K562 (cell line): Measurements from ENCODE around the gene FAM25A. TPM values are rescaled to one million over a fixed set of nuclear protein-coding genes. Genes with fewer than 3 reads are reported as not detected.

ENCODE experiments used
- ATAC-seq: fragments of 200-7000 bp; cut with Tn5 transposase; 3 replicates; pipeline ENCODE4 v1.9.1; 2020; ENCODE audit warnings: moderate library complexity
- BruUV-seq: library from RNA; stranded (reverse); fragments of 400-500 nt; replicated peaks from 2 replicates; lab custom pipeline; 2021; lab: Mats Ljungman, UMichigan
- CTCF ChIA-PET: fragments of 300-600 bp; formaldehyde crosslinking; extraction: SDS; loops from one replicate; lab custom pipeline; 2021; ENCODE audit warnings: low intra/inter-chr PET ratio; lab: Yijun Ruan, JAX
- POLR2A ChIA-PET: fragments of 300-600, 350-650 bp; sonication (Branson Sonifier 250); formaldehyde crosslinking; extraction: SDS; loops from one replicate; lab custom pipeline; 2021; ENCODE audit warnings: antibody characterized with exemption, inconsistent platforms; lab: Yijun Ruan, JAX
- DNase-seq, 4 experiments: peaks; one replicate each; pipeline versions ENCODE4 v3.0.0 to v3.0.0-alpha.2; 2011 to 2018; ENCODE audit warnings: low spot score in 3 of 4, mixed read lengths in 3 of 4; ENCODE audit errors: extremely low read depth in 1 of 4
- FAIRE-seq: peaks from 2 replicates; lab custom pipeline; 2011; peaks lifted over from hg19 to GRCh38; lab: Jason Lieb, UNC
- H2AFZ ChIP-seq: 2 replicates; pipeline ENCODE4 v1.6.0; 2011; ENCODE audit warnings: low read depth, low read length, control low read depth, inconsistent platforms
- H3K27ac ChIP-seq: fragments of 200-600 bp; 3 replicates; pipeline ENCODE4 v1.8.0; 2011; ENCODE audit warnings: low read depth, mild to moderate bottlenecking, control low read depth, inconsistent platforms, low read length, moderate library complexity, mixed read lengths; ENCODE audit errors: extremely low read depth
- H3K27me3 ChIP-seq, 2 experiments: fragments of 300-600 bp in 1 of 2; 2 replicates in 1 of 2; 3 replicates in 1 of 2; pipeline versions ENCODE4 v1.6.0 to v1.8.0; 2011; ENCODE audit warnings: inconsistent platforms in 2 of 2, low read length in 2 of 2, mild to moderate bottlenecking in 1 of 2, mixed read lengths in 1 of 2, moderate library complexity in 1 of 2; ENCODE audit not compliant: control insufficient read depth in 2 of 2, insufficient read depth in 2 of 2
- H3K36me3 ChIP-seq: fragments of 300-600 bp; 3 replicates; pipeline ENCODE4 v1.8.0; 2011; ENCODE audit warnings: mild to moderate bottlenecking, low read length, inconsistent platforms; ENCODE audit not compliant: control insufficient read depth, insufficient read depth
- H3K4me1 ChIP-seq, 2 experiments: fragments of 200-600 bp in 1 of 2; replicated peaks in 1 of 2; 2 replicates in 1 of 2; 3 replicates in 1 of 2; pipeline versions ENCODE4 v1.5.1 to v1.8.0; 2011; ENCODE audit warnings: inconsistent platforms in 2 of 2, low read length in 2 of 2, mild to moderate bottlenecking in 1 of 2, mixed read lengths in 1 of 2, moderate library complexity in 1 of 2; ENCODE audit not compliant: control insufficient read depth in 2 of 2, insufficient read depth in 2 of 2
- H3K4me2 ChIP-seq: 2 replicates; pipeline ENCODE4 v1.6.1; 2011; ENCODE audit warnings: low read length, control low read depth, inconsistent platforms, mixed read lengths; ENCODE audit not compliant: insufficient read depth
- H3K4me3 ChIP-seq: fragments of 200-600 bp; sonication (generic), shearing (Covaris generic); 2 replicates; pipeline ENCODE4 v1.5.1; 2016; ENCODE audit warnings: control low read depth, inconsistent platforms
- H3K79me2 ChIP-seq: fragments of 200-600 bp; 3 replicates; pipeline ENCODE4 v1.8.0; 2011; ENCODE audit warnings: low read length, inconsistent platforms; ENCODE audit not compliant: control insufficient read depth, insufficient read depth
- H3K9ac ChIP-seq, 2 experiments: 2 replicates each; pipeline versions ENCODE4 v1.6.0 to v1.6.1; 2011; ENCODE audit warnings: low read depth in 2 of 2, low read length in 2 of 2, control low read depth in 1 of 2, inconsistent platforms in 1 of 2, mild to moderate bottlenecking in 1 of 2, mixed read lengths in 1 of 2; ENCODE audit not compliant: insufficient read depth in 1 of 2
- H3K9me1 ChIP-seq: one replicate; pipeline ENCODE4 v1.6.0; 2011; ENCODE audit warnings: inconsistent platforms, mild to moderate bottlenecking, low read length, moderate library complexity; ENCODE audit not compliant: control insufficient read depth, insufficient read depth
- H3K9me3 ChIP-seq: replicated peaks from 2 replicates; pipeline ENCODE4 v1.5.1; 2011; ENCODE audit warnings: low read depth, low read length, inconsistent platforms; ENCODE audit not compliant: control insufficient read depth, insufficient read depth
- H4K20me1 ChIP-seq: replicated peaks from 2 replicates; pipeline ENCODE4 v1.6.1; 2011; ENCODE audit warnings: low read length, inconsistent platforms, mixed read lengths; ENCODE audit not compliant: control insufficient read depth, insufficient read depth
- ARID3A ChIP-seq: IDR thresholded peaks from 2 replicates; pipeline ENCODE4 v1.6.1; 2012; ENCODE audit warnings: low read depth, low read length, improper control_type of control experiment, borderline replicate concordance
- CUX1 ChIP-seq: fragments of 200-800 bp; sonication (Bioruptor generic); IDR thresholded peaks from 2 replicates; pipeline ENCODE4 v1.6.1; 2016; ENCODE audit warnings: missing genetic modification characterization, missing compliant biosample characterization
- MAX ChIP-seq: sonication (generic); formaldehyde crosslinking; IDR thresholded peaks from 2 replicates; pipeline ENCODE4 v1.9.0; 2022; ENCODE audit warnings: mild to moderate bottlenecking, missing genetic modification reagents
- NBN ChIP-seq: fragments of 450-650 bp; IDR thresholded peaks from 2 replicates; pipeline ENCODE4 v1.6.1; 2016; ENCODE audit warnings: low read depth, mild to moderate bottlenecking
- SMAD1 ChIP-seq: fragments of 150-350 bp; IDR thresholded peaks from 2 replicates; pipeline ENCODE4 v1.6.1; 2014; ENCODE audit warnings: low read length, low read depth; ENCODE audit not compliant: partially characterized antibody
- SMAD2 ChIP-seq: fragments of 150-350 bp; IDR thresholded peaks from 2 replicates; pipeline ENCODE4 v1.6.1; 2014; ENCODE audit warnings: low read depth, mild to moderate bottlenecking, low read length
- ZBTB43 ChIP-seq: sonication (generic); formaldehyde crosslinking; IDR thresholded peaks from 2 replicates; pipeline ENCODE4 v1.8.0; 2023; ENCODE audit warnings: mild to moderate bottlenecking, missing genetic modification reagents
- WGBS: fragments of 100-300 bp; shearing (Covaris generic); methylation state at CpG from one replicate; pipeline ENCODE4 v1.1.6; 2016; ENCODE audit warnings: low coverage, mixed read lengths; ENCODE audit not compliant: insufficient coverage; ENCODE audit errors: missing lambda C conversion rate; 5-methylcytosine and 5-hydroxymethylcytosine counted together
- in situ Hi-C: fragments of 300-500 bp; cut with MboI; formaldehyde crosslinking; loops from 4 replicates; pipeline ENCODE4 v1.15.0; 2018; ENCODE audit warnings: inconsistent platforms, mixed read lengths
- intact Hi-C: fragments of 100-400 bp; cut with micrococcal nuclease; formaldehyde crosslinking; loops from 2 replicates; pipeline ENCODE4 v1.14.2; 2022
- polyA plus RNA-seq, 8 experiments: library from polyadenylated mRNA; depleted of rRNA in 4 of 8; stranded (reverse) in 5 of 8; unstranded in 3 of 8; fragments of >200 nt; fragmentation: Nextera tagmentation in 2 of 8; fragmentation: Illumina TruSeq in 1 of 8; extraction: Ambion mirVana in 2 of 8; extraction: Trizol in 1 of 8; gene quantifications; 2 replicates each; pipeline versions ENCODE4 v1.2.1 to v1.2.3, GENCODE V29; 2011 to 2014; ENCODE audit warnings: inconsistent platforms in 1 of 8, missing spikeins in 1 of 8
- total RNA-seq, 7 experiments: library from RNA; depleted of rRNA in 6 of 7; stranded (reverse); fragments of >200 nt in 6 of 7; fragmentation: Illumina TruSeq in 2 of 7; extraction: Trizol in 2 of 7; gene quantifications; 2 replicates each; pipeline versions ENCODE4 v1.2.1 to v1.2.3, GENCODE V29; 2011 to 2021; ENCODE audit warnings: low replicate concordance in 1 of 7
- TF ChIP-seq, protein P1 (sequence below): sonication (generic); formaldehyde crosslinking; IDR thresholded peaks from 2 replicates; pipeline ENCODE4 v1.8.1; 2023; ENCODE audit warnings: mild to moderate bottlenecking, missing genetic modification reagents
- TF ChIP-seq, protein P2 (sequence below): fragments of 450-650 bp; formaldehyde crosslinking; IDR thresholded peaks from 2 replicates; pipeline ENCODE4 v1.4.0; 2022; ENCODE audit warnings: mild to moderate bottlenecking, moderate library complexity

FAM25A gene
- total and polyA plus RNA-seq, 9 of the 15 experiments (the other 6 are each of a cell fraction or from before 2014, with no cell fraction given): not detected

DNA sequence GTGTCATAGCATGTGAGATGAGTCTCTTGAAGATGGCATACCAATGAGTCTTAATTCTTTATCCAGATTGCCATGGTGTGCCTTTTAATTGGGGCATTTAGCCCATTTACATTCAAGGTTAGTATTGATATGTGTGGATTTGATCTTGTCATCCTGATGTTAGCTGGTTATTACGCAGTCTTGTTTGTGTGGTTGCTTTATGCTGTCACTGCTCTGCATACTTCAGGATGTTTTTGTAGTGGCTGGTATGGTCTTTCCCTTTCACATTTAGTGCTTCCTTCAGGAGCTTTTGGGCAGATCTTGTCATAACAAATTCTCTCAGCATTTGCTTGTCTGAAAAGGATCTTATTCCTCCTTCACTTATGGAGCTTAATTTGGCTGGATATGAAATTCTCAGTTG lies 16.5 kb downstream of the FAM25A start (continued):
- TF ChIP-seq ARID3A (no peak), SMAD2 (no peak), NBN (no peak), ZBTB43 (CRISPR knock-in tag) (no peak)
- TF ChIP-seq, protein P1, sequence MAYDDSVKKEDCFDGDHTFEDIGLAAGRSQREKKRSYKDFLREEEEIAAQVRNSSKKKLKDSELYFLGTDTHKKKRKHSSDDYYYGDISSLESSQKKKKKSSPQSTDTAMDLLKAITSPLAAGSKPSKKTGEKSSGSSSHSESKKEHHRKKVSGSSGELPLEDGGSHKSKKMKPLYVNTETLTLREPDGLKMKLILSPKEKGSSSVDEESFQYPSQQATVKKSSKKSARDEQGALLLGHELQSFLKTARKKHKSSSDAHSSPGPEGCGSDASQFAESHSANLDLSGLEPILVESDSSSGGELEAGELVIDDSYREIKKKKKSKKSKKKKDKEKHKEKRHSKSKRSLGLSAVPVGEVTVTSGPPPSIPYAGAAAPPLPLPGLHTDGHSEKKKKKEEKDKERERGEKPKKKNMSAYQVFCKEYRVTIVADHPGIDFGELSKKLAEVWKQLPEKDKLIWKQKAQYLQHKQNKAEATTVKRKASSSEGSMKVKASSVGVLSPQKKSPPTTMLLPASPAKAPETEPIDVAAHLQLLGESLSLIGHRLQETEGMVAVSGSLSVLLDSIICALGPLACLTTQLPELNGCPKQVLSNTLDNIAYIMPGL (CRISPR knock-in tag): no peak
- TF ChIP-seq, all 486 proteins: peak for 0

GRCh38 chr10:87038286-87038717 lies 18.2 kb downstream of the FAM25A start:
- FAIRE-seq: no peak
- no peaks in the 10 kb centered on the region for H3K79me2 ChIP-seq
- CTCF ChIA-PET: no interaction called here
- intact Hi-C loops (no loop called here), in situ Hi-C loops (no loop called here)
- no peaks in the 10 kb centered on the region for H3K9me1 ChIP-seq
- H3K4me1 ChIP-seq: no peaks in the 10 kb centered on the region; a peak in 1 of 5 replicates
- no peak overlapping the region for H3K27ac ChIP-seq
- BruUV-seq: no TSS peak
- no peak overlapping the region for H2AFZ ChIP-seq
- ATAC-seq: no peak
- H3K9ac ChIP-seq: no peak overlapping the region
- 0 out of 5 replicates have a peak, but pooled peaks cover 0 to 4% of the 10 kb centered on the region in 2 experiments for H3K27me3 ChIP-seq
- DNase-seq: no peak
- H3K4me2 ChIP-seq: no peak overlapping the region
- no peaks in the 10 kb centered on the region for H3K9me3 ChIP-seq
- H4K20me1 ChIP-seq: no peaks in the 10 kb centered on the region
- POLR2A ChIA-PET: no interaction called here
- no peaks in the 10 kb centered on the region for H3K36me3 ChIP-seq
- H3K4me3 ChIP-seq: no peak overlapping the region
- 5% methylated on average over 2 of the region's 3 CpGs for WGBS
- TF ChIP-seq MAX (CRISPR knock-in tag): no peak
- TF ChIP-seq CUX1: no peak
- no peak for TF ChIP-seq SMAD1
- TF ChIP-seq, protein P2, sequence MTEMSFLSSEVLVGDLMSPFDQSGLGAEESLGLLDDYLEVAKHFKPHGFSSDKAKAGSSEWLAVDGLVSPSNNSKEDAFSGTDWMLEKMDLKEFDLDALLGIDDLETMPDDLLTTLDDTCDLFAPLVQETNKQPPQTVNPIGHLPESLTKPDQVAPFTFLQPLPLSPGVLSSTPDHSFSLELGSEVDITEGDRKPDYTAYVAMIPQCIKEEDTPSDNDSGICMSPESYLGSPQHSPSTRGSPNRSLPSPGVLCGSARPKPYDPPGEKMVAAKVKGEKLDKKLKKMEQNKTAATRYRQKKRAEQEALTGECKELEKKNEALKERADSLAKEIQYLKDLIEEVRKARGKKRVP (CRISPR knock-in tag): no peak
